Activated B cell treated with CpG ODN at 0.5 μM for 24 hours (primary cell): ENCODE results near the gene KRTAP5-8. TPM values are rescaled to one million over a fixed set of nuclear protein-coding genes. Genes with fewer than 3 reads are reported as not detected.
"Not testable (repeated sequence)": the region's sequence is repeated elsewhere in the genome, so short reads cannot be mapped to it uniquely, and the experiment has no call there.

ENCODE experiments used
- ATAC-seq: fragments of 200-7000 bp; cut with Tn5 transposase; one replicate; pipeline ENCODE4 v1.10.0; 2021; ENCODE audit warnings: low read depth, mild to moderate bottlenecking, moderate library complexity
- CTCF ChIA-PET: fragments of 350-600 bp; sonication (Branson Sonifier 250); formaldehyde crosslinking; loops from one replicate; lab custom pipeline; 2021; ENCODE audit warnings: antibody characterized with exemption; lab: Charles Lee
- POLR2A ChIA-PET: fragments of 350-600 bp; sonication (Branson Sonifier 250); formaldehyde crosslinking; loops from one replicate; lab custom pipeline; 2021; ENCODE audit warnings: antibody characterized with exemption; lab: Charles Lee
- DNase-seq: peaks from one replicate; pipeline ENCODE4 v3.0.0; 2022
- H3K27ac Mint-ChIP-seq: one replicate; pipeline ENCODE4 v1.8.0; 2020; ENCODE audit warnings: mixed read lengths
- H3K27me3 Mint-ChIP-seq: one replicate; pipeline ENCODE4 v1.8.0; 2021; ENCODE audit warnings: mixed read lengths
- H3K36me3 Mint-ChIP-seq: one replicate; pipeline ENCODE4 v1.8.0; 2021; ENCODE audit warnings: low read depth, mixed read lengths
- H3K4me1 Mint-ChIP-seq: one replicate; pipeline ENCODE4 v1.8.0; 2021; ENCODE audit warnings: mixed read lengths
- H3K4me3 Mint-ChIP-seq: one replicate; pipeline ENCODE4 v1.8.0; 2020; ENCODE audit warnings: mild to moderate bottlenecking, mixed read lengths
- H3K9me3 Mint-ChIP-seq: one replicate; pipeline ENCODE4 v1.8.0; 2020; ENCODE audit warnings: mixed read lengths
- CTCF ChIP-seq: fragments of 200-600 bp; IDR thresholded peaks from one replicate; pipeline ENCODE4 v1.8.0; 2022; ENCODE audit warnings: antibody characterized with exemption, mild to moderate bottlenecking
- intact Hi-C: fragments of 100-400 bp; cut with micrococcal nuclease; formaldehyde crosslinking; loops from one replicate; pipeline ENCODE4 v1.15.1; 2024
- total RNA-seq: library from RNA; stranded (reverse); gene quantifications from 2 replicates; pipeline ENCODE4 v1.2.3, GENCODE V29; 2022

Gene KRTAP5-8
- total RNA-seq, 1 donor from 2014 or later: 0.20 TPM

GRCh38 chr11:71537537-71537936 lies 288 bp upstream of the KRTAP5-8 start:
- intact Hi-C loops: no loop called here
- Mint-ChIP-seq H3K4me3 (no peak overlapping the region), H3K36me3 (no peaks in the 10 kb centered on the region), H3K27me3 (peaks cover 5% of the 10 kb centered on the region), H3K4me1 (no peaks in the 10 kb centered on the region), H3K27ac (no peak overlapping the region), H3K9me3 (peaks cover 5% of the 10 kb centered on the region)
- DNase-seq (no peak), ATAC-seq (no peak)
- ChIA-PET POLR2A (no interaction called here), CTCF (no interaction called here)
- TF ChIP-seq CTCF: no peak

- Mint-ChIP-seq H3K4me1 (peaks cover 9% of the 10 kb centered on the region), H3K27me3 (peaks cover 5% of the 10 kb centered on the region), H3K36me3 (no peaks in the 10 kb centered on the region), H3K27ac (no peak overlapping the region), H3K9me3 (peaks cover 5% of the 10 kb centered on the region), H3K4me3 (no peak overlapping the region)
- no peak for DNase-seq
- TF ChIP-seq CTCF: no peak
- ATAC-seq: no peak
- intact Hi-C loops: no loop called here
- CTCF ChIA-PET: no interaction called here
- POLR2A ChIA-PET: no interaction called here
Measured at GRCh38 chr11:71538666-71538990, 803 bp downstream of the KRTAP5-8 start.

GRCh38 chr11:71539017-71539416 lies 1.2 kb downstream of the KRTAP5-8 start:
- Mint-ChIP-seq H3K4me1 (peaks cover 13% of the 10 kb centered on the region), H3K27ac (no peak overlapping the region), H3K4me3 (no peak overlapping the region), H3K36me3 (no peaks in the 10 kb centered on the region), H3K27me3 (peaks cover 5% of the 10 kb centered on the region), H3K9me3 (peaks cover 5% of the 10 kb centered on the region)
- POLR2A ChIA-PET: no interaction called here
- no peak for TF ChIP-seq CTCF
- intact Hi-C loops: no loop called here
- CTCF ChIA-PET: no interaction called here
- ATAC-seq (no peak), DNase-seq (no peak)

- DNase-seq, intact Hi-C loops, H3K4me3 Mint-ChIP-seq, H3K27me3 Mint-ChIP-seq, H3K36me3 Mint-ChIP-seq, POLR2A ChIA-PET, H3K27ac Mint-ChIP-seq, ATAC-seq, H3K9me3 Mint-ChIP-seq, CTCF ChIA-PET: not testable (repeated sequence)
- H3K4me1 Mint-ChIP-seq: peaks cover 18% of the 10 kb centered on the region
Measured at GRCh38 chr11:71539971-71540370, 2.1 kb downstream of the KRTAP5-8 start.

GRCh38 chr11:71540521-71541304 lies 2.9 kb downstream of the KRTAP5-8 start:
- H3K36me3 Mint-ChIP-seq, H3K27me3 Mint-ChIP-seq, intact Hi-C loops, DNase-seq, CTCF ChIA-PET, H3K27ac Mint-ChIP-seq, H3K9me3 Mint-ChIP-seq, ATAC-seq, POLR2A ChIA-PET, H3K4me3 Mint-ChIP-seq: not testable (repeated sequence)
- H3K4me1 Mint-ChIP-seq: peaks cover 18% of the 10 kb centered on the region

- H3K4me1 Mint-ChIP-seq: peaks cover 18% of the 10 kb centered on the region
- intact Hi-C loops: no loop called here
- peaks cover 5% of the 10 kb centered on the region for H3K9me3 Mint-ChIP-seq
- no peak for TF ChIP-seq CTCF
- H3K36me3 Mint-ChIP-seq: no peaks in the 10 kb centered on the region
- ATAC-seq: no peak
- ChIA-PET CTCF (no interaction called here), POLR2A (no interaction called here)
- H3K27ac Mint-ChIP-seq: no peak overlapping the region
- H3K27me3 Mint-ChIP-seq: peaks cover 7% of the 10 kb centered on the region
- no peak for DNase-seq
- no peak overlapping the region for H3K4me3 Mint-ChIP-seq
Measured at GRCh38 chr11:71542382-71542781, 4.6 kb downstream of the KRTAP5-8 start.
